CD4-positive, alpha-beta memory T cell (primary cell): ENCODE data around the gene LPCAT1. TPM values are rescaled to one million over a fixed set of nuclear protein-coding genes. Genes with fewer than 3 reads are reported as not detected.
A peak's percentile ranks its signal among the peaks of the same experiment; 100 is the strongest.

Experiments used
- CTCF ChIA-PET: fragments of 350-600 bp; sonication (Branson Sonifier 250); formaldehyde crosslinking; loops from one replicate; lab custom pipeline; 2021; ENCODE audit warnings: inconsistent platforms; ENCODE audit not compliant: partially characterized antibody; lab: Charles Lee
- POLR2A ChIA-PET: fragments of 350-600 bp; sonication (Branson Sonifier 250); formaldehyde crosslinking; loops from one replicate; lab custom pipeline; 2021; ENCODE audit not compliant: partially characterized antibody; lab: Charles Lee
- DNase-seq, 5 donors: peaks; one replicate each; pipeline versions ENCODE4 v3.0.0 to v3.0.0-alpha.2; 2020 to 2022; ENCODE audit warnings: mixed read lengths in 1 of 5
- H3K27ac ChIP-seq: one replicate; pipeline ENCODE4 v1.7.0; 2013; ENCODE audit warnings: low read depth, low read length
- H3K27me3 ChIP-seq: 2 replicates; pipeline ENCODE4 v1.7.0; 2013; ENCODE audit warnings: mild to moderate bottlenecking, low read length, moderate library complexity; ENCODE audit not compliant: insufficient read depth
- H3K36me3 ChIP-seq: 2 replicates; pipeline ENCODE4 v1.7.0; 2013; ENCODE audit warnings: mild to moderate bottlenecking, low read length, moderate library complexity; ENCODE audit not compliant: insufficient read depth
- H3K4me1 ChIP-seq: 2 replicates; pipeline ENCODE4 v1.7.0; 2013; ENCODE audit warnings: mild to moderate bottlenecking, low read length, moderate library complexity; ENCODE audit not compliant: insufficient read depth
- H3K4me3 ChIP-seq, 2 donors: one replicate each; pipeline ENCODE4 v1.7.0; 2013; ENCODE audit warnings: low read length in 2 of 2, mild to moderate bottlenecking in 1 of 2
- H3K9me3 ChIP-seq, 2 donors: one replicate each; pipeline ENCODE4 v1.7.0; 2013; ENCODE audit warnings: low read length in 2 of 2, control low read depth in 1 of 2; ENCODE audit not compliant: control insufficient read depth in 1 of 2
- H3K27ac Mint-ChIP-seq, 7 donors: one replicate each; pipeline ENCODE4 v1.8.0; 2020 to 2021; ENCODE audit warnings: mixed read lengths in 7 of 7, mild to moderate bottlenecking in 6 of 7, inconsistent platforms in 3 of 7, moderate library complexity in 3 of 7
- H3K27me3 Mint-ChIP-seq, 2 donors: one replicate each; pipeline ENCODE4 v1.8.0; 2020 to 2021; ENCODE audit warnings: mixed read lengths in 2 of 2
- H3K36me3 Mint-ChIP-seq, 2 donors: one replicate each; pipeline ENCODE4 v1.8.0; 2020 to 2021; ENCODE audit warnings: mixed read lengths in 2 of 2, inconsistent platforms in 1 of 2, mild to moderate bottlenecking in 1 of 2
- H3K4me1 Mint-ChIP-seq, 4 donors: one replicate each; pipeline ENCODE4 v1.8.0; 2020 to 2021; ENCODE audit warnings: mixed read lengths in 4 of 4, mild to moderate bottlenecking in 1 of 4
- H3K4me3 Mint-ChIP-seq, 8 donors: one replicate each; pipeline ENCODE4 v1.8.0; 2020 to 2021; ENCODE audit warnings: mixed read lengths in 8 of 8, mild to moderate bottlenecking in 7 of 8, moderate library complexity in 6 of 8, inconsistent platforms in 3 of 8
- H3K9me3 Mint-ChIP-seq, 8 donors: one replicate each; pipeline ENCODE4 v1.8.0; 2020 to 2021; ENCODE audit warnings: mixed read lengths in 8 of 8, mild to moderate bottlenecking in 5 of 8, inconsistent platforms in 3 of 8, moderate library complexity in 1 of 8
- intact Hi-C: fragments of 100-400 bp; cut with micrococcal nuclease; formaldehyde crosslinking; loops from one replicate; pipeline ENCODE4 v1.15.1; 2023
- polyA plus RNA-seq, 2 donors: library from polyadenylated mRNA; unstranded; fragments of 300-500 nt; fragmentation: Illumina TruSeq; gene quantifications; one replicate each; pipeline ENCODE4 v1.2.3, GENCODE V29; 2021
- total RNA-seq, 2 experiments: library from RNA; stranded (reverse); gene quantifications; one replicate each; pipeline ENCODE4 v1.2.3, GENCODE V29; 2021

Gene LPCAT1
- total and polyA plus RNA-seq, 4 experiments from 2014 or later, result 9.0 to 63.6 (median 47.5) TPM

- no peak for DNase-seq
- CTCF ChIA-PET, result no interaction called here
These were observed 106.1 kb downstream of the LPCAT1 start for GRCh38 chr5:1417586-1418225.

GRCh38 chr5:1416856-1417469, 106.8 kb downstream of the LPCAT1 start:
- no peaks in the 10 kb centered on the region for H3K36me3 Mint-ChIP-seq
- no peaks in the 10 kb centered on the region for H3K27me3 ChIP-seq
- peaks cover 0 to 2% (median under 1%) of the 10 kb centered on the region in 4 donors for H3K4me1 Mint-ChIP-seq
- H3K9me3 ChIP-seq, result no peaks in the 10 kb centered on the region
- no peaks in the 10 kb centered on the region for H3K36me3 ChIP-seq
- H3K27ac ChIP-seq, result no peak overlapping the region
- DNase-seq, result no peak
- H3K27me3 Mint-ChIP-seq, result peaks cover 3 to 6% of the 10 kb centered on the region in 2 donors
- H3K4me1 ChIP-seq, result no peaks in the 10 kb centered on the region
- peaks cover 0 to 4% (median 0%) of the 10 kb centered on the region in 8 donors for H3K9me3 Mint-ChIP-seq
- intact Hi-C loops, result no loop called here
- peak overlapping the region in 1 of 7 donors; percentile 70 for H3K27ac Mint-ChIP-seq
- H3K4me3 Mint-ChIP-seq, result no peak overlapping the region
- no peak overlapping the region for H3K4me3 ChIP-seq
- CTCF ChIA-PET, result no interaction called here
- POLR2A ChIA-PET, result no interaction called here

More at GRCh38 chr5:1417586-1418225, 106.1 kb downstream of the LPCAT1 start:
- H3K9me3 ChIP-seq, result no peaks in the 10 kb centered on the region
- intact Hi-C loops, result no loop called here
- H3K4me1 ChIP-seq, result no peaks in the 10 kb centered on the region
- Mint-ChIP-seq H3K27me3 (peaks cover 0 to 3% of the 10 kb centered on the region in 2 donors), H3K4me1 (peaks cover 0 to 2% (median under 1%) of the 10 kb centered on the region in 4 donors), H3K9me3 (peaks cover 0 to 4% (median 0%) of the 10 kb centered on the region in 8 donors), H3K4me3 (no peak overlapping the region), H3K27ac (no peak overlapping the region), H3K36me3 (no peaks in the 10 kb centered on the region)
- H3K4me3 ChIP-seq, result no peak overlapping the region
- H3K27me3 ChIP-seq, result no peaks in the 10 kb centered on the region
- H3K27ac ChIP-seq, result no peak overlapping the region
- no peaks in the 10 kb centered on the region for H3K36me3 ChIP-seq
- POLR2A ChIA-PET, result no interaction called here

- Histone ChIP-seq H3K9me3 (no peaks in the 10 kb centered on the region), H3K27me3 (no peaks in the 10 kb centered on the region), H3K4me1 (no peaks in the 10 kb centered on the region), H3K27ac (no peak overlapping the region), H3K36me3 (no peaks in the 10 kb centered on the region), H3K4me3 (no peak overlapping the region)
- CTCF ChIA-PET, result no interaction called here
- Mint-ChIP-seq H3K36me3 (no peaks in the 10 kb centered on the region), H3K4me3 (no peak overlapping the region), H3K27me3 (peaks cover 6 to 9% of the 10 kb centered on the region in 2 donors), H3K27ac (no peak overlapping the region), H3K4me1 (peaks cover 0 to 4% (median under 1%) of the 10 kb centered on the region in 4 donors), H3K9me3 (peaks cover 0 to 4% (median 0%) of the 10 kb centered on the region in 8 donors)
- no peak for DNase-seq
- intact Hi-C loops, result no loop called here
- POLR2A ChIA-PET, result no interaction called here
These were observed 108.0 kb downstream of the LPCAT1 start for GRCh38 chr5:1415626-1416360.

- no peak overlapping the region for H3K27ac ChIP-seq
- Mint-ChIP-seq H3K36me3 (no peaks in the 10 kb centered on the region), H3K27ac (no peak overlapping the region), H3K4me1 (peaks cover 0 to 4% (median under 1%) of the 10 kb centered on the region in 4 donors), H3K4me3 (no peak overlapping the region), H3K9me3 (peaks cover 0 to 4% (median 0%) of the 10 kb centered on the region in 8 donors), H3K27me3 (peaks cover 6 to 12% of the 10 kb centered on the region in 2 donors)
- H3K9me3 ChIP-seq, result no peaks in the 10 kb centered on the region
- H3K4me1 ChIP-seq, result no peaks in the 10 kb centered on the region
- ChIA-PET CTCF (no interaction called here), POLR2A (no interaction called here)
- intact Hi-C loops, result no loop called here
- no peaks in the 10 kb centered on the region for H3K27me3 ChIP-seq
- no peaks in the 10 kb centered on the region for H3K36me3 ChIP-seq
- no peak overlapping the region for H3K4me3 ChIP-seq
- no peak for DNase-seq
These were observed 108.7 kb downstream of the LPCAT1 start for GRCh38 chr5:1415059-1415425.

GRCh38 chr5:1414311-1415058, 109.3 kb downstream of the LPCAT1 start:
- Histone ChIP-seq H3K27ac (no peak overlapping the region), H3K4me3 (no peak overlapping the region), H3K27me3 (no peaks in the 10 kb centered on the region), H3K9me3 (no peaks in the 10 kb centered on the region), H3K36me3 (no peaks in the 10 kb centered on the region), H3K4me1 (no peaks in the 10 kb centered on the region)
- Mint-ChIP-seq H3K9me3 (peaks cover 0 to 4% (median 0%) of the 10 kb centered on the region in 8 donors), H3K4me1 (peaks cover 0 to 4% (median under 1%) of the 10 kb centered on the region in 4 donors), H3K27ac (no peak overlapping the region), H3K36me3 (no peaks in the 10 kb centered on the region), H3K4me3 (no peak overlapping the region), H3K27me3 (peaks cover 9 to 12% of the 10 kb centered on the region in 2 donors)
- POLR2A ChIA-PET, result no interaction called here
- CTCF ChIA-PET, result no interaction called here
- intact Hi-C loops, result no loop called here
- DNase-seq, result no peak

GRCh38 chr5:1413611-1414241, 110.0 kb downstream of the LPCAT1 start:
- no peak overlapping the region for H3K27ac ChIP-seq
- no peak overlapping the region for H3K27ac Mint-ChIP-seq
- H3K4me3 ChIP-seq, result no peak overlapping the region
- H3K4me1 ChIP-seq, result no peaks in the 10 kb centered on the region
- no peaks in the 10 kb centered on the region for H3K36me3 Mint-ChIP-seq
- H3K27me3 ChIP-seq, result no peaks in the 10 kb centered on the region
- DNase-seq, result no peak
- H3K9me3 ChIP-seq, result no peaks in the 10 kb centered on the region
- H3K4me3 Mint-ChIP-seq, result no peak overlapping the region
- H3K36me3 ChIP-seq, result no peaks in the 10 kb centered on the region
- H3K27me3 Mint-ChIP-seq, result peaks cover 12 to 16% of the 10 kb centered on the region in 2 donors
- peaks cover 0 to 4% (median 0%) of the 10 kb centered on the region in 4 donors for H3K4me1 Mint-ChIP-seq
- POLR2A ChIA-PET, result no interaction called here
- H3K9me3 Mint-ChIP-seq, result peaks cover 0 to 4% (median 0%) of the 10 kb centered on the region in 8 donors
- intact Hi-C loops, result no loop called here
- CTCF ChIA-PET, result no interaction called here
